ENCODE measurements around the gene RIMBP3C.

DNA sequence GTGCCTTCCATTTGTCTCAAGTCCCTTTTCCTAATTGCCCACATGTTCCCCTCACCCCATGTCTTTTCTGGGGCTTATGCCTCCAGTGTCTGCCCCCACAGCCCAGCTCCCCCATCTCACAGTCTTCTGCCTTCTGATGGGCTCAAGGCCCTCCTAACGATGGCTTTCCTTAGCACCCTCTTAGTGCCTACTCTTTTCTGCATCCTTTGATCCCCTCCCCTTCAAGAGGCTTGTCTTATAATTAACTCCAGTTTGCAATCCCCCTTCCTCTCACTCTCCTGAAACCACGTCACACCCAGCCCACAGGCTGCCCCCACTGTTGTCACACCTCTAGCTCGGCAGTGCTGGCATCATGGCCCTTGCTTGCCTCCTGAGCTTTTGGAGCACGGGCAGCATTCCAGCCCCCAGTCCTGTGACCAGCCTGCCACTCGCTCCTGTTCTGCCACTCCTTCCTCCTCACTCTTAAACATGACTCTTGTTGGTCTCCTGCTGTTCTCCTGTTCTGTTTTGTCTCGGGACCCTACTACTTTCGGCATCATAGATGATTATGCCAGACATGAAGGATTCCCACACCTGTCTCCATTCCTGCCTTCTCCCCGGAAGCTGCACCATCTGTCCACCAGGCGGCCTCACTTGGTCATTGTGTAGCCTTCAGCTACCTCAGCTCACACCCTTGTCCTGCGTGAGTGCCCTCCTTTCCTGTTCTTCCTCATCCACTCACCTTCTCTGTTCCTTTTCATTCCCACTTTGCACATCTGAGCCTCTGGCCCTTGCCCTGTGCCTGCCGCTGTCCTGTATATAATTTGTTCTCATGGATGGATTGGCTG, 42.4 kb upstream of the RIMBP3C start:
- TF ChIP-seq, protein P1, sequence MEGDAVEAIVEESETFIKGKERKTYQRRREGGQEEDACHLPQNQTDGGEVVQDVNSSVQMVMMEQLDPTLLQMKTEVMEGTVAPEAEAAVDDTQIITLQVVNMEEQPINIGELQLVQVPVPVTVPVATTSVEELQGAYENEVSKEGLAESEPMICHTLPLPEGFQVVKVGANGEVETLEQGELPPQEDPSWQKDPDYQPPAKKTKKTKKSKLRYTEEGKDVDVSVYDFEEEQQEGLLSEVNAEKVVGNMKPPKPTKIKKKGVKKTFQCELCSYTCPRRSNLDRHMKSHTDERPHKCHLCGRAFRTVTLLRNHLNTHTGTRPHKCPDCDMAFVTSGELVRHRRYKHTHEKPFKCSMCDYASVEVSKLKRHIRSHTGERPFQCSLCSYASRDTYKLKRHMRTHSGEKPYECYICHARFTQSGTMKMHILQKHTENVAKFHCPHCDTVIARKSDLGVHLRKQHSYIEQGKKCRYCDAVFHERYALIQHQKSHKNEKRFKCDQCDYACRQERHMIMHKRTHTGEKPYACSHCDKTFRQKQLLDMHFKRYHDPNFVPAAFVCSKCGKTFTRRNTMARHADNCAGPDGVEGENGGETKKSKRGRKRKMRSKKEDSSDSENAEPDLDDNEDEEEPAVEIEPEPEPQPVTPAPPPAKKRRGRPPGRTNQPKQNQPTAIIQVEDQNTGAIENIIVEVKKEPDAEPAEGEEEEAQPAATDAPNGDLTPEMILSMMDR (IDR thresholded peaks at IDR 0.05 in 4 of 5, conservative IDR thresholded peaks at IDR 0.05 in 1 of 5) = no peak
- no peak for TF ChIP-seq POLR2A (IDR thresholded peaks at IDR 0.05)

Measured in gastrocnemius medialis (tissue), 4 donors.